ENCODE data around the gene MPL. TPM values are rescaled to one million over a fixed set of nuclear protein-coding genes. Genes with fewer than 3 reads are reported as not detected.

The MPL gene
- total and polyA plus RNA-seq, 5 donors from 2014 or later: 2.2 TPM; not detected in 4

GRCh38 chr1:43334453-43335205 lies 3.0 kb upstream of the MPL start:
- no peak for DNase-seq
- H3K4me1 Mint-ChIP-seq: peaks cover 0 to 13% (median 2%) of the 10 kb centered on the region in 4 donors

GRCh38 chr1:43338001-43338400 lies 383 bp downstream of the MPL start:
- Histone ChIP-seq H3K4me1 (ENCODE audit: control insufficient read depth, insufficient read depth, low read length, poor library complexity, severe bottlenecking) (no peaks in the 10 kb centered on the region), H3K4me3 (ENCODE audit: low read depth, low read length) (no peak overlapping the region), H3K27ac (ENCODE audit: insufficient read depth, low read length, poor library complexity, severe bottlenecking) (no peak overlapping the region), H3K36me3 (ENCODE audit: control insufficient read depth, insufficient read depth, low read length) (no peaks in the 10 kb centered on the region), H3K9me3 (ENCODE audit: control insufficient read depth in 2 of 2, low read length in 2 of 2) (no peaks in the 10 kb centered on the region), H3K27me3 (ENCODE audit: control insufficient read depth, insufficient read depth, low read length) (no peaks in the 10 kb centered on the region)
- no peak overlapping the region for H3K4me3 Mint-ChIP-seq
- DNase-seq (no peak), ATAC-seq (ENCODE audit: low read depth in 2 of 2) (no peak)
- no peaks in the 10 kb centered on the region for H3K9me3 Mint-ChIP-seq
- H3K4me1 Mint-ChIP-seq: no peaks in the 10 kb centered on the region
- H3K27me3 Mint-ChIP-seq: peaks cover 7% of the 10 kb centered on the region
- H3K36me3 Mint-ChIP-seq: no peaks in the 10 kb centered on the region
- H3K27ac Mint-ChIP-seq: peak overlapping the region in 1 of 3 donors; percentile 21

More at GRCh38 chr1:43334453-43335205, 3.0 kb upstream of the MPL start:
- no peak overlapping the region for H3K4me3 ChIP-seq (ENCODE audit: low read depth, low read length)
- Mint-ChIP-seq H3K4me3 (no peak overlapping the region), H3K9me3 (no peaks in the 10 kb centered on the region), H3K27ac (peak overlapping the region in 2 of 3 donors; percentile 29 to 79), H3K36me3 (no peaks in the 10 kb centered on the region), H3K27me3 (peaks cover 11% of the 10 kb centered on the region)
- ATAC-seq (ENCODE audit: low read depth in 2 of 2): no peak
- H3K27ac ChIP-seq (ENCODE audit: insufficient read depth, low read length, poor library complexity, severe bottlenecking): no peak overlapping the region
- no peaks in the 10 kb centered on the region for H3K9me3 ChIP-seq (ENCODE audit: control insufficient read depth in 2 of 2, low read length in 2 of 2)
- H3K36me3 ChIP-seq (ENCODE audit: control insufficient read depth, insufficient read depth, low read length): no peaks in the 10 kb centered on the region
- H3K27me3 ChIP-seq (ENCODE audit: control insufficient read depth, insufficient read depth, low read length): no peaks in the 10 kb centered on the region
- no peaks in the 10 kb centered on the region for H3K4me1 ChIP-seq (ENCODE audit: control insufficient read depth, insufficient read depth, low read length, poor library complexity, severe bottlenecking)

- no peak overlapping the region for H3K4me3 ChIP-seq (ENCODE audit: low read depth, low read length)
- H3K4me1 ChIP-seq (ENCODE audit: control insufficient read depth, insufficient read depth, low read length, poor library complexity, severe bottlenecking): no peaks in the 10 kb centered on the region
- ATAC-seq (ENCODE audit: low read depth in 2 of 2): no peak
- Mint-ChIP-seq H3K4me1 (no peaks in the 10 kb centered on the region), H3K9me3 (no peaks in the 10 kb centered on the region), H3K27ac (no peak overlapping the region), H3K4me3 (no peak overlapping the region), H3K27me3 (peaks cover 7% of the 10 kb centered on the region), H3K36me3 (peaks cover 4% of the 10 kb centered on the region)
- DNase-seq: no peak
- H3K27me3 ChIP-seq (ENCODE audit: control insufficient read depth, insufficient read depth, low read length): no peaks in the 10 kb centered on the region
- H3K27ac ChIP-seq (ENCODE audit: insufficient read depth, low read length, poor library complexity, severe bottlenecking): no peak overlapping the region
- no peaks in the 10 kb centered on the region for H3K36me3 ChIP-seq (ENCODE audit: control insufficient read depth, insufficient read depth, low read length)
- H3K9me3 ChIP-seq (ENCODE audit: control insufficient read depth in 2 of 2, low read length in 2 of 2): no peaks in the 10 kb centered on the region
These were observed 2.1 kb downstream of the MPL start for GRCh38 chr1:43339584-43340232.

- DNase-seq: no peak
- Mint-ChIP-seq H3K4me3 (no peak overlapping the region), H3K27ac (peak overlapping the region in 1 of 3 donors; percentile 27), H3K36me3 (peaks cover 4% of the 10 kb centered on the region), H3K27me3 (peaks cover 7% of the 10 kb centered on the region), H3K9me3 (no peaks in the 10 kb centered on the region), H3K4me1 (no peaks in the 10 kb centered on the region)
- Histone ChIP-seq H3K9me3 (ENCODE audit: control insufficient read depth in 2 of 2, low read length in 2 of 2) (no peaks in the 10 kb centered on the region), H3K4me1 (ENCODE audit: control insufficient read depth, insufficient read depth, low read length, poor library complexity, severe bottlenecking) (no peaks in the 10 kb centered on the region), H3K27ac (ENCODE audit: insufficient read depth, low read length, poor library complexity, severe bottlenecking) (no peak overlapping the region), H3K4me3 (ENCODE audit: low read depth, low read length) (no peak overlapping the region), H3K27me3 (ENCODE audit: control insufficient read depth, insufficient read depth, low read length) (no peaks in the 10 kb centered on the region), H3K36me3 (ENCODE audit: control insufficient read depth, insufficient read depth, low read length) (no peaks in the 10 kb centered on the region)
- ATAC-seq (ENCODE audit: low read depth in 2 of 2): no peak
These were observed 2.9 kb downstream of the MPL start for GRCh38 chr1:43340559-43340958.

- Histone ChIP-seq H3K9me3 (ENCODE audit: control insufficient read depth in 2 of 2, low read length in 2 of 2) (no peaks in the 10 kb centered on the region), H3K4me3 (ENCODE audit: low read depth, low read length) (no peak overlapping the region), H3K27me3 (ENCODE audit: control insufficient read depth, insufficient read depth, low read length) (no peaks in the 10 kb centered on the region), H3K27ac (ENCODE audit: insufficient read depth, low read length, poor library complexity, severe bottlenecking) (no peak overlapping the region), H3K36me3 (ENCODE audit: control insufficient read depth, insufficient read depth, low read length) (no peaks in the 10 kb centered on the region), H3K4me1 (ENCODE audit: control insufficient read depth, insufficient read depth, low read length, poor library complexity, severe bottlenecking) (no peaks in the 10 kb centered on the region)
- no peak overlapping the region for H3K27ac Mint-ChIP-seq
- DNase-seq (no peak), ATAC-seq (ENCODE audit: low read depth in 2 of 2) (no peak)
- no peaks in the 10 kb centered on the region for H3K9me3 Mint-ChIP-seq
- no peak overlapping the region for H3K4me3 Mint-ChIP-seq
- H3K27me3 Mint-ChIP-seq: peaks cover 6% of the 10 kb centered on the region
- H3K4me1 Mint-ChIP-seq: peaks cover 0 to 13% (median under 1%) of the 10 kb centered on the region in 4 donors
- H3K36me3 Mint-ChIP-seq: peaks cover 4% of the 10 kb centered on the region
These were observed 6.7 kb downstream of the MPL start for GRCh38 chr1:43344267-43344850.

GRCh38 chr1:43345120-43345519 lies 7.5 kb downstream of the MPL start:
- Mint-ChIP-seq H3K9me3 (no peaks in the 10 kb centered on the region), H3K4me3 (no peak overlapping the region), H3K27ac (no peak overlapping the region), H3K36me3 (peaks cover 4% of the 10 kb centered on the region), H3K27me3 (peaks cover 6% of the 10 kb centered on the region), H3K4me1 (peaks cover 0 to 20% (median 2%) of the 10 kb centered on the region in 4 donors)
- Histone ChIP-seq H3K27me3 (ENCODE audit: control insufficient read depth, insufficient read depth, low read length) (no peaks in the 10 kb centered on the region), H3K36me3 (ENCODE audit: control insufficient read depth, insufficient read depth, low read length) (no peaks in the 10 kb centered on the region), H3K4me3 (ENCODE audit: low read depth, low read length) (no peak overlapping the region), H3K4me1 (ENCODE audit: control insufficient read depth, insufficient read depth, low read length, poor library complexity, severe bottlenecking) (no peaks in the 10 kb centered on the region), H3K9me3 (ENCODE audit: control insufficient read depth in 2 of 2, low read length in 2 of 2) (no peaks in the 10 kb centered on the region), H3K27ac (ENCODE audit: insufficient read depth, low read length, poor library complexity, severe bottlenecking) (no peak overlapping the region)
- ATAC-seq (ENCODE audit: low read depth in 2 of 2): no peak
- DNase-seq: no peak

- H3K4me1 Mint-ChIP-seq: peaks cover 0 to 21% (median 4%) of the 10 kb centered on the region in 4 donors
- no peaks in the 10 kb centered on the region for H3K36me3 ChIP-seq (ENCODE audit: control insufficient read depth, insufficient read depth, low read length)
These were observed 9.0 kb downstream of the MPL start for GRCh38 chr1:43346636-43347035.

More at GRCh38 chr1:43346636-43347035, 9.0 kb downstream of the MPL start:
- peaks cover 6% of the 10 kb centered on the region for H3K27me3 Mint-ChIP-seq
- H3K36me3 Mint-ChIP-seq: peaks cover 4% of the 10 kb centered on the region
- Histone ChIP-seq H3K27ac (ENCODE audit: insufficient read depth, low read length, poor library complexity, severe bottlenecking) (no peak overlapping the region), H3K27me3 (ENCODE audit: control insufficient read depth, insufficient read depth, low read length) (no peaks in the 10 kb centered on the region), H3K4me1 (ENCODE audit: control insufficient read depth, insufficient read depth, low read length, poor library complexity, severe bottlenecking) (no peaks in the 10 kb centered on the region), H3K4me3 (ENCODE audit: low read depth, low read length) (no peak overlapping the region), H3K9me3 (ENCODE audit: control insufficient read depth in 2 of 2, low read length in 2 of 2) (no peaks in the 10 kb centered on the region)
- DNase-seq (no peak), ATAC-seq (ENCODE audit: low read depth in 2 of 2) (no peak)
- no peak overlapping the region for H3K27ac Mint-ChIP-seq
- H3K9me3 Mint-ChIP-seq: no peaks in the 10 kb centered on the region
- H3K4me3 Mint-ChIP-seq: no peak overlapping the region

All from CD4-positive, CD25-positive, alpha-beta regulatory T cell (primary cell).